Measurements from ENCODE around the gene LIN28A. TPM values are rescaled to one million over a fixed set of nuclear protein-coding genes. Genes with fewer than 3 reads are reported as not detected.

The LIN28A gene
- total and polyA plus RNA-seq, 10 of the 15 experiments (the other 5 are each of a cell fraction or from before 2014, with no cell fraction given) = 0.13 to 0.59 (median 0.30) TPM; not detected in 7

DNA sequence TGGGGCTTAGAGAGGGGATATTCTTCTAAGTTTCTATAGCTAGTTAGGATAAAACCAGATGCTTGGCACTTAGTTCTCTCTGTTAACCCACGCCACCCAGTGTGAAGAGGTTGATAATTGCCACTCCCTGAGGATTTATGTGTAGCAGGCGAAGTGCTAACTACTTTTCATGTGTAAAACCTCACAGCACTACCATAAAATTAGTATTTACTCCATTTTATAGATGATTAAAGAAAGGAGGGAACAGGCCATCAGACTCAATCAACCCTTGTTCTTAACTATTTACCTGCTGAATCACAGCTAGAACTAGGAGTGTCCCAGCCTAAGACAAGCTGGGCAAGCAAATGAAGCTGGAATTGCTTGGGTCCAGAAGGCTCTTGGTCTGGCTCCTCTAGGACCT, 8.9 kb downstream of the LIN28A start:
- Histone ChIP-seq H3K36me3 (ENCODE audit: control insufficient read depth in 2 of 2, insufficient read depth in 2 of 2, low read length in 1 of 2) (no peaks in the 10 kb centered on the region), H3K4me1 (ENCODE audit: control insufficient read depth, insufficient read depth, low read length) (no peaks in the 10 kb centered on the region), H3K9ac (ENCODE audit: control insufficient read depth, insufficient read depth, low read length) (no peak overlapping the region), H3K4me3 (no peak overlapping the region), H3K79me2 (ENCODE audit: control insufficient read depth, insufficient read depth, low read length) (no peaks in the 10 kb centered on the region), H2AFZ (ENCODE audit: control insufficient read depth, low read depth, low read length) (no peak overlapping the region), H4K20me1 (ENCODE audit: control insufficient read depth, insufficient read depth) (no peaks in the 10 kb centered on the region), H3K9me3 (replicated peaks; ENCODE audit: control insufficient read depth, insufficient read depth, low read length) (no peaks in the 10 kb centered on the region), H3K27ac (ENCODE audit: control insufficient read depth, insufficient read depth) (no peak overlapping the region), H3K27me3 (replicated peaks in 1 of 2; ENCODE audit: control insufficient read depth in 2 of 2, insufficient read depth in 2 of 2, low read length in 1 of 2) (no peaks in the 10 kb centered on the region), H3K4me2 (ENCODE audit: control insufficient read depth, insufficient read depth) (no peak overlapping the region)
- ChIA-PET POLR2A (no interaction called here), SMC1A (ENCODE audit: uncharacterized antibody, unreplicated experiment) (no interaction called here), RAD21 (ENCODE audit: unreplicated experiment) (interaction anchor here (1.0 to 1.2 kb wide), 2 partner anchors 13 to 186 kb away, joined by 3 to 5 read pairs; partner anchors contain the start of genes CEP85 and DHDDS), CTCF (interaction anchor here (1.0 to 2.7 kb wide), 6 partner anchors 10 to 276 kb away, joined by 3 to 10 read pairs (median 4); partner anchors contain the start of gene DHDDS)
- no TSS peak for BruUV-seq (replicated peaks)
- intact Hi-C loops (cut with micrococcal nuclease; ENCODE audit: unreplicated experiment) = loop anchor here (5.0 to 10.0 kb wide), 2 partner anchors 55 to 312 kb away; no protein-coding TSS in a partner anchor
- in situ Hi-C loops (cut with MboI) = no loop called here
- whole genome bisulfite sequencing (ENCODE audit: insufficient coverage, insufficient replicate concordance, low lambda C conversion rate, missing lambda C conversion rate) = 0% methylated on average over 2 of the region's 2 CpGs
- TF ChIP-seq NR2C2 (IDR thresholded peaks at IDR 0.05; ENCODE audit: borderline replicate concordance, control insufficient read depth, insufficient read length, low read depth) (no peak), CBFB (IDR thresholded peaks at IDR 0.05; ENCODE audit: low read depth) (no peak), PML (IDR thresholded peaks at IDR 0.05; ENCODE audit: low read length) (no peak), RUNX3 (IDR thresholded peaks at IDR 0.05; ENCODE audit: low read length) (no peak), EZH2 (IDR thresholded peaks at IDR 0.05; ENCODE audit: borderline replicate concordance, control insufficient read depth, low read depth, low read length) (no peak), ETV6 (conservative IDR thresholded peaks at IDR 0.05 in 1 of 2, IDR thresholded peaks at IDR 0.05 in 1 of 2; ENCODE audit: borderline replicate concordance in 1 of 2, low read depth in 1 of 2) (no peak), ATF7 (IDR thresholded peaks at IDR 0.05; ENCODE audit: low read depth) (no peak), FOS (IDR thresholded peaks at IDR 0.05; ENCODE audit: borderline replicate concordance, extremely low read depth, insufficient read length) (no peak), SUZ12 (IDR thresholded peaks at IDR 0.05; ENCODE audit: unreplicated experiment) (no peak)
- TF ChIP-seq, protein P1, sequence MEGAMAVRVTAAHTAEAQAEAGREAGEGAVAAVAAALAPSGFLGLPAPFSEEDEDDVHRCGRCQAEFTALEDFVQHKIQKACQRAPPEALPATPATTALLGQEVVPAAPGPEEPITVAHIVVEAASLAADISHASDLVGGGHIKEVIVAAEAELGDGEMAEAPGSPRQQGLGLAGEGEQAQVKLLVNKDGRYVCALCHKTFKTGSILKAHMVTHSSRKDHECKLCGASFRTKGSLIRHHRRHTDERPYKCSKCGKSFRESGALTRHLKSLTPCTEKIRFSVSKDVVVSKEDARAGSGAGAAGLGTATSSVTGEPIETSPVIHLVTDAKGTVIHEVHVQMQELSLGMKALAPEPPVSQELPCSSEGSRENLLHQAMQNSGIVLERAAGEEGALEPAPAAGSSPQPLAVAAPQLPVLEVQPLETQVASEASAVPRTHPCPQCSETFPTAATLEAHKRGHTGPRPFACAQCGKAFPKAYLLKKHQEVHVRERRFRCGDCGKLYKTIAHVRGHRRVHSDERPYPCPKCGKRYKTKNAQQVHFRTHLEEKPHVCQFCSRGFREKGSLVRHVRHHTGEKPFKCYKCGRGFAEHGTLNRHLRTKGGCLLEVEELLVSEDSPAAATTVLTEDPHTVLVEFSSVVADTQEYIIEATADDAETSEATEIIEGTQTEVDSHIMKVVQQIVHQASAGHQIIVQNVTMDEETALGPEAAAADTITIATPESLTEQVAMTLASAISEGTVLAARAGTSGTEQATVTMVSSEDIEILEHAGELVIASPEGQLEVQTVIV (IDR thresholded peaks at IDR 0.05; ENCODE audit: borderline replicate concordance, partially characterized antibody) = no peak
- TF ChIP-seq, protein P2, sequence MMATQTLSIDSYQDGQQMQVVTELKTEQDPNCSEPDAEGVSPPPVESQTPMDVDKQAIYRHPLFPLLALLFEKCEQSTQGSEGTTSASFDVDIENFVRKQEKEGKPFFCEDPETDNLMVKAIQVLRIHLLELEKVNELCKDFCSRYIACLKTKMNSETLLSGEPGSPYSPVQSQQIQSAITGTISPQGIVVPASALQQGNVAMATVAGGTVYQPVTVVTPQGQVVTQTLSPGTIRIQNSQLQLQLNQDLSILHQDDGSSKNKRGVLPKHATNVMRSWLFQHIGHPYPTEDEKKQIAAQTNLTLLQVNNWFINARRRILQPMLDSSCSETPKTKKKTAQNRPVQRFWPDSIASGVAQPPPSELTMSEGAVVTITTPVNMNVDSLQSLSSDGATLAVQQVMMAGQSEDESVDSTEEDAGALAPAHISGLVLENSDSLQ (IDR thresholded peaks at IDR 0.05) = no peak
- no peak for DNase-seq (ENCODE audit: low read depth, low spot score)
- ATAC-seq = no peak
- no peak for FAIRE-seq
